ENCODE data around the gene LRATD1.
A peak's percentile ranks its signal among the peaks of the same experiment; 100 is the strongest.

- TF ChIP-seq CTCF (IDR thresholded peaks at IDR 0.05) = no peak
- TF ChIP-seq POLR2A (IDR thresholded peaks at IDR 0.05) = peak in 1 of 4 donors; percentile 41
Measured at GRCh38 chr2:14634182-14634488, 1.6 kb downstream of the LRATD1 start.

Data from esophagus squamous epithelium (tissue), 4 donors.